DMS53 treated with DMSO at 0.1 percent for 48 hours (cell line): ENCODE measurements around the gene YJEFN3.

Source experiments
- DNase-seq: peaks from one replicate; lab custom pipeline; 2025; ENCODE audit not compliant: unreplicated experiment; lab: John Stamatoyannopoulos, UW

The YJEFN3 gene

GRCh38 chr19:19517235-19517619 is 11.5 kb upstream of the YJEFN3 start:
- no peak for DNase-seq

- DNase-seq = no peak
These were observed 7.7 kb upstream of the YJEFN3 start for GRCh38 chr19:19520989-19521388.

GRCh38 chr19:19523177-19523576 is 5.5 kb upstream of the YJEFN3 start:
- no peak for DNase-seq

- DNase-seq = no peak
These were observed 4.7 kb upstream of the YJEFN3 start for GRCh38 chr19:19524053-19524452.

- DNase-seq = no peak
These were observed 2.9 kb upstream of the YJEFN3 start for GRCh38 chr19:19525611-19526380.

- no peak for DNase-seq
These were observed 1.9 kb upstream of the YJEFN3 start for GRCh38 chr19:19526581-19527370.

- no peak for DNase-seq
These were observed 1.4 kb upstream of the YJEFN3 start for GRCh38 chr19:19527371-19527656.

GRCh38 chr19:19527674-19528625 is 761 bp upstream of the YJEFN3 start:
- no peak for DNase-seq

GRCh38 chr19:19529783-19530422 is 1.2 kb downstream of the YJEFN3 start:
- no peak for DNase-seq

GRCh38 chr19:19530423-19530804 is 1.7 kb downstream of the YJEFN3 start:
- DNase-seq = no peak

GRCh38 chr19:19530889-19531288 is 2.2 kb downstream of the YJEFN3 start:
- DNase-seq = no peak

GRCh38 chr19:19531951-19532805 is 3.5 kb downstream of the YJEFN3 start:
- peak; percentile 24 for DNase-seq

GRCh38 chr19:19532806-19533701 is 4.3 kb downstream of the YJEFN3 start:
- DNase-seq = no peak

GRCh38 chr19:19533841-19534240 is 5.1 kb downstream of the YJEFN3 start:
- no peak for DNase-seq

GRCh38 chr19:19534556-19535265 is 6.0 kb downstream of the YJEFN3 start:
- DNase-seq = no peak

- DNase-seq = no peak
These were observed 6.8 kb downstream of the YJEFN3 start for GRCh38 chr19:19535311-19536191.
